GM10266 (cell line): ENCODE measurements around the gene PLXDC1.

Experiments used
- DNase-seq: peaks from one replicate; pipeline ENCODE4 v3.0.0; 2012; ENCODE audit errors: extremely low spot score
- TF ChIP-seq, protein P1 (sequence below): IDR thresholded peaks from 2 replicates; pipeline ENCODE4 v1.5.1; 2012; ENCODE audit warnings: mild to moderate bottlenecking, low read depth; ENCODE audit not compliant: control insufficient read depth, insufficient read depth; ENCODE audit errors: missing control alignments

PLXDC1 gene

DNA sequence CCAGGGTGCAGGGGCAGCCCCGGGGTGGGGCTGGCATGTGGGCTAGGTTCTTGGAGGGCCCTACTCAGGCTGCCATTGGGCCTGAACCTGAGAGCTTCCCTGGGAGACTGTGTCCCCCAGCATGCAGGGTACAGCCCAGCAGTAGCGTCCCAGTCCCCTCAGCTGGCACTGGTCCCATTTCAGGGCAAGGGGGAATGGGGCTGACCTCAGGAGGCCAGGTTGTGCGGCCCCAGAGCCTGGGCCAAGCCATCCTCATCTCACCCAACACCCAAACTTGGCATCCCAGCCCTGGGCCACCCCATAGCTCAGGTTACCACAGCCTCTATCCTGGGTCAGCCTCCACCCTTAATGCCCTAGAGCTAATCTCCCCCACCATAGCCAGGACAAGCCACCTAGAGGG lies 6.3 kb downstream of the PLXDC1 start:
- DNase-seq, result no peak
- TF ChIP-seq, protein P1, sequence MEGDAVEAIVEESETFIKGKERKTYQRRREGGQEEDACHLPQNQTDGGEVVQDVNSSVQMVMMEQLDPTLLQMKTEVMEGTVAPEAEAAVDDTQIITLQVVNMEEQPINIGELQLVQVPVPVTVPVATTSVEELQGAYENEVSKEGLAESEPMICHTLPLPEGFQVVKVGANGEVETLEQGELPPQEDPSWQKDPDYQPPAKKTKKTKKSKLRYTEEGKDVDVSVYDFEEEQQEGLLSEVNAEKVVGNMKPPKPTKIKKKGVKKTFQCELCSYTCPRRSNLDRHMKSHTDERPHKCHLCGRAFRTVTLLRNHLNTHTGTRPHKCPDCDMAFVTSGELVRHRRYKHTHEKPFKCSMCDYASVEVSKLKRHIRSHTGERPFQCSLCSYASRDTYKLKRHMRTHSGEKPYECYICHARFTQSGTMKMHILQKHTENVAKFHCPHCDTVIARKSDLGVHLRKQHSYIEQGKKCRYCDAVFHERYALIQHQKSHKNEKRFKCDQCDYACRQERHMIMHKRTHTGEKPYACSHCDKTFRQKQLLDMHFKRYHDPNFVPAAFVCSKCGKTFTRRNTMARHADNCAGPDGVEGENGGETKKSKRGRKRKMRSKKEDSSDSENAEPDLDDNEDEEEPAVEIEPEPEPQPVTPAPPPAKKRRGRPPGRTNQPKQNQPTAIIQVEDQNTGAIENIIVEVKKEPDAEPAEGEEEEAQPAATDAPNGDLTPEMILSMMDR, result no peak

DNA sequence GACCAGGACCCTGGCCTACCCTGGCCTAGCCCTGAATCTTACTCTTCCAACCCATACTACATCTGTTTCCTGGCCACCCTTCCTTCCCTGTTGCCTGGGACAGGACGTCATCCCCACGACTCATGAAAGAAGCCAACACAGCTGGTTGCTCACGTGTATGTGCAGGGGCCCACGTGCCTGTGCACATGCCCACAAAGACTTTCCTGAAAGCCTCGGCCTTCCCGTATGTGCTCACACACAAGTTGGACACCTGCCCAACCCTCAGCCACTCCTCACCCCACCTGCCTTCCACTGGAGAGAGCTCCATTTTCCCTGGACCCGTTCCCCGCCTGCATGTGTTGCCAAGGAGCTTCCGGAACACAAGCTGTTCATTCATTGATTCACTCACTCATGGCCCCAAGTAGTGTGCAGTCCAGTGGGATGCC lies 7.0 kb downstream of the PLXDC1 start:
- TF ChIP-seq, protein P1, result no peak
- DNase-seq, result no peak

DNA sequence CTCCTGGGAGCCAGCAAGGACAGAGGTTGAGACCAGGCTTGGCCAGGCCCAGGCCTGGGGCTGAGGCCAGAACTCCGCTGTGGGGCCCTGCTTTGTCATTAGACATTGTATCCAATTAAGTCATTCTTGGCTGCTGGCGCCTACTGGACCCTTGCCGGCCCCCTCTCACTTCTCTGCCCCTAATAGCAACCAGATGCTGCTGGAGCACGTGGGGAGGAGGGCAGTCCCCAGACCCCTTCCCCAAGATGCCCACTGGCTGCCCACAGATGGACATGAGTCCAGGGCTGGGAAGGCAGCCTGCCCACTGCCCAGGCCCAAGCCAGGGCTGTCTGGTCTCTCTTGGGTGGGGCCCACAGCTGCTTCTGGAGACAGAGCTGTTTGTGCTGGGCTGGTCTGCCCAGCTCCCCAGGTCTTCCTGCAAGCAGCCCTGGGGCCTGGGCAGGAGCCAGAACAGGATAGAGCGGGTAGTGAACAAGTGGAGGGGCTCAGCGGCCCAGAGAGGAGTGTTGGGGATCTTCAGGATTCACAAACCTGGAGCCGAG lies 7.8 kb downstream of the PLXDC1 start:
- DNase-seq, result no peak
- TF ChIP-seq, protein P1, result no peak

DNA sequence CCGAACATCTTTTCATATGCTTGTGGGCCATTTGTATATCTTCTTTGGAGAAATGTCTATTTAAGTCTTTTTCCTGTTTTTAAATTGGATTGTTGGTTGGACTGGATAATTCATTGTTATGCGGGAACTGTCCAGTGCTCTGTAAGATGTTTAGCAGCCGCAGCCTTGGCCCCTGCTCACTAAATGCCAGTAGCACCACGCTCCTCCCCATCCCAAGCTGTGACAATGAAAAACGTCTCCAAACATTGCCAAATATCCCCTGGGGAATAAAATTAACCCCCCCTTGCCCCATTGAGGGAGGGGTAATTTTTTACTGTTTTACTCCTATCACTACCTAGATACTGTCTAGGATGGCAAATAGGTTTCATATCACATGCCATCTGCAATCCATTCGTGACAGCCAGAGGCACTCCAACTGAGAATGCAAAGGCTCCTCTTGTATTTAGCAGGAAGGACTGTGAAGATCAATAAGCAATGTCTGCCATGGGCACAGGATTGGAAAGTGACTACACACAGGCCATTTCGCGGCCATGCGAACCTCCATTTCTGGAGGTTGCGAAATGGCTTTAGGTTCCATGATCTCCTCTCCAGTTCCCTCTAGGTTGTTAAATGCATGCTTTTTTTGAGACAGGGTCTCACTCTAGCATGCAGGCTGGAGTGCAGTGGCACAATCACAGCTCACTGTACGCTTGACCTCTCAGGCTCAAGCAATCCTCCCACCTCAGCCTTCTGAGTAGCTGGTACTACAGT lies 9.3 kb downstream of the PLXDC1 start:
- no peak for DNase-seq
- TF ChIP-seq, protein P1, result no peak

- TF ChIP-seq, protein P1, result no peak
- no peak for DNase-seq
Measured at GRCh38 chr17:39141294-39141693, 10.1 kb downstream of the PLXDC1 start.

GRCh38 chr17:39139561-39139960 lies 11.9 kb downstream of the PLXDC1 start:
- TF ChIP-seq, protein P1, result no peak
- no peak for DNase-seq

DNA sequence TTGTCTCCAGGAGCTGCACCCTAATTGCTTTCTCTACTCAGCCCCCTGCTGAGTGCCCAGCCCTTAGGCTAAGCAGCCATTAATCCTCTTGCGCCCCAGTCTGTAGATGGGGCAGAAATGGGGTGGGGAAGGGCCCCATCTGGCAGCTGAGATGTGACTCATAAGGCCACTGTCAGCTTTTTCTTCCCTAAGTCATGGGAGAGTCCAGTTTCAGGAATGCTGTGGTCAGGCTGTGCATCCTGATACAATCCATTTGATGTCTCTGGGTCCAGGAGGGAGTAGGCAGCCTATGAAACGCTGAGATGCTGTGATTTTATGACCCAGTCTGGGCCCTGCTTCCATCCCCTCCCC lies 12.3 kb downstream of the PLXDC1 start:
- DNase-seq, result no peak
- TF ChIP-seq, protein P1, result no peak
